Trophoblast cell (in vitro differentiated cells and primary cell): Measurements from ENCODE around the gene RNASE13.
A peak's percentile ranks its signal among the peaks of the same experiment; 100 is the strongest.

ENCODE experiments used
- DNase-seq, 2 donors: peaks; one replicate each; pipeline ENCODE4 v3.0.0-alpha.2; 2016
- H2AFZ ChIP-seq: 2 replicates; pipeline ENCODE4 v1.6.1; 2013; ENCODE audit warnings: low read length, moderate library complexity, mild to moderate bottlenecking; ENCODE audit not compliant: insufficient read depth, poor library complexity
- H2AK5ac ChIP-seq: 2 replicates; pipeline ENCODE4 v1.6.1; 2013; ENCODE audit warnings: mild to moderate bottlenecking, low read length
- H2BK120ac ChIP-seq: 2 replicates; pipeline ENCODE4 v1.6.1; 2013; ENCODE audit warnings: low read length, mild to moderate bottlenecking, moderate library complexity; ENCODE audit not compliant: insufficient read depth, poor library complexity
- H2BK12ac ChIP-seq: 2 replicates; pipeline ENCODE4 v1.6.1; 2013; ENCODE audit warnings: mild to moderate bottlenecking, low read length, moderate library complexity
- H2BK5ac ChIP-seq: 2 replicates; pipeline ENCODE4 v1.6.1; 2013; ENCODE audit warnings: low read length, low read depth, moderate library complexity, mild to moderate bottlenecking; ENCODE audit not compliant: poor library complexity
- H3K14ac ChIP-seq: 2 replicates; pipeline ENCODE4 v1.6.1; 2013; ENCODE audit warnings: mild to moderate bottlenecking, low read length
- H3K18ac ChIP-seq: 2 replicates; pipeline ENCODE4 v1.6.1; 2013; ENCODE audit warnings: mild to moderate bottlenecking, low read length
- H3K23ac ChIP-seq: 2 replicates; pipeline ENCODE4 v1.6.1; 2013; ENCODE audit warnings: low read length
- H3K27ac ChIP-seq: 2 replicates; pipeline ENCODE4 v1.5.1; 2013; ENCODE audit warnings: low read depth, mild to moderate bottlenecking, inconsistent platforms, low read length, moderate library complexity
- H3K27me3 ChIP-seq: 2 replicates; pipeline ENCODE4 v1.6.1; 2013; ENCODE audit warnings: inconsistent platforms, mild to moderate bottlenecking, low read length, moderate library complexity; ENCODE audit not compliant: insufficient read depth
- H3K36me3 ChIP-seq, 2 experiments: 1 replicate in 1 of 2; 2 replicates in 1 of 2; pipeline ENCODE4 v1.6.1; 2013; ENCODE audit warnings: low read length in 2 of 2, mild to moderate bottlenecking in 2 of 2, moderate library complexity in 1 of 2; ENCODE audit not compliant: insufficient read depth in 2 of 2, control insufficient read depth in 1 of 2
- H3K4ac ChIP-seq: 2 replicates; pipeline ENCODE4 v1.6.1; 2013; ENCODE audit warnings: low read depth, mild to moderate bottlenecking, low read length, moderate library complexity
- H3K4me1 ChIP-seq, 2 experiments: 1 replicate in 1 of 2; 2 replicates in 1 of 2; pipeline ENCODE4 v1.6.1; 2013; ENCODE audit warnings: low read length in 2 of 2, mild to moderate bottlenecking in 2 of 2, moderate library complexity in 1 of 2; ENCODE audit not compliant: insufficient read depth in 2 of 2, control insufficient read depth in 1 of 2
- H3K4me2 ChIP-seq: 2 replicates; pipeline ENCODE4 v1.6.1; 2013; ENCODE audit warnings: inconsistent platforms, mild to moderate bottlenecking, low read length, moderate library complexity
- H3K4me3 ChIP-seq: 2 replicates; pipeline ENCODE4 v1.5.1; 2013; ENCODE audit warnings: mild to moderate bottlenecking, low read depth, low read length, inconsistent platforms
- H3K79me1 ChIP-seq: one replicate; pipeline ENCODE4 v1.6.1; 2013; ENCODE audit warnings: low read length
- H3K79me2 ChIP-seq: 2 replicates; pipeline ENCODE4 v1.6.1; 2013; ENCODE audit warnings: low read length, mild to moderate bottlenecking; ENCODE audit not compliant: control insufficient read depth, insufficient read depth, poor library complexity
- H3K9ac ChIP-seq: 2 replicates; pipeline ENCODE4 v1.6.1; 2013; ENCODE audit warnings: mild to moderate bottlenecking, low read length
- H3K9me3 ChIP-seq: 2 replicates; pipeline ENCODE4 v1.6.1; 2013; ENCODE audit warnings: low read depth, mild to moderate bottlenecking, control low read depth, inconsistent platforms, low read length; ENCODE audit not compliant: insufficient read depth
- H4K12ac ChIP-seq: 2 replicates; pipeline ENCODE4 v1.6.1; 2013; ENCODE audit warnings: low read depth, mild to moderate bottlenecking, low read length, moderate library complexity
- H4K8ac ChIP-seq: 2 replicates; pipeline ENCODE4 v1.6.1; 2013; ENCODE audit warnings: low read depth, mild to moderate bottlenecking, low read length, moderate library complexity
- H4K91ac ChIP-seq: one replicate; pipeline ENCODE4 v1.6.1; 2013; ENCODE audit warnings: low read depth, mild to moderate bottlenecking, low read length, moderate library complexity
- WGBS: extraction: QIAGEN DNeasy Blood & Tissue Kit; methylation state at CpG from one replicate; pipeline ENCODE4 v1.1.7; 2013; ENCODE audit warnings: missing lambda C conversion rate; ENCODE audit not compliant: insufficient read length, insufficient coverage; ENCODE audit errors: extremely low coverage; 5-methylcytosine and 5-hydroxymethylcytosine counted together

The RNASE13 gene

GRCh38 chr14:21071225-21072030, 36.8 kb upstream of the RNASE13 start:
- Histone ChIP-seq H2AK5ac (peak overlapping the region; percentile 31), H4K91ac (peak overlapping the region; percentile 99), H3K79me2 (peaks cover 10% of the 10 kb centered on the region), H3K79me1 (peaks cover 24% of the 10 kb centered on the region), H3K27me3 (no peaks in the 10 kb centered on the region), H3K14ac (peak overlapping the region; percentile 91), H3K9ac (peak overlapping the region; percentile 87), H3K18ac (peak overlapping the region; percentile 88), H3K4me3 (peak overlapping the region; percentile 82), H2BK120ac (peak overlapping the region; percentile 96), H3K23ac (peak overlapping the region; percentile 23), H3K4me2 (peak overlapping the region; percentile 97), H2BK5ac (peak overlapping the region; percentile 96), H2AFZ (peak overlapping the region; percentile 53), H3K4ac (peak overlapping the region; percentile 66), H3K27ac (peak overlapping the region; percentile 99), H4K8ac (peak overlapping the region; percentile 91), H3K4me1 (peaks cover 15 to 18% of the 10 kb centered on the region in 2 experiments), H3K36me3 (peaks cover 30 to 36% of the 10 kb centered on the region in 2 experiments), H2BK12ac (peak overlapping the region; percentile 61), H3K9me3 (no peaks in the 10 kb centered on the region), H4K12ac (peak overlapping the region; percentile 84)
- no CpG with 5 or more reads among the region's 37 CpGs for WGBS
- DNase-seq = peak; percentile 28 to 58

GRCh38 chr14:21070610-21071224, 36.1 kb upstream of the RNASE13 start:
- Histone ChIP-seq H4K12ac (peak overlapping the region; percentile 84), H3K4me3 (peak overlapping the region; percentile 82), H3K27me3 (no peaks in the 10 kb centered on the region), H3K23ac (peak overlapping the region; percentile 23), H2BK120ac (peak overlapping the region; percentile 96), H3K36me3 (peaks cover 26 to 29% of the 10 kb centered on the region in 2 experiments), H2BK12ac (peak overlapping the region; percentile 61), H3K9ac (peak overlapping the region; percentile 87), H3K4me2 (peak overlapping the region; percentile 97), H3K27ac (peak overlapping the region; percentile 99), H3K9me3 (no peaks in the 10 kb centered on the region), H3K4ac (peak overlapping the region; percentile 77), H2AFZ (peak overlapping the region; percentile 82), H2BK5ac (peak overlapping the region; percentile 96), H3K14ac (peak overlapping the region; percentile 91), H3K79me1 (peaks cover 24% of the 10 kb centered on the region), H4K91ac (peak overlapping the region; percentile 99), H2AK5ac (peak overlapping the region; percentile 31), H3K18ac (peak overlapping the region; percentile 88), H3K79me2 (peaks cover 10% of the 10 kb centered on the region), H4K8ac (peak overlapping the region; percentile 91), H3K4me1 (peaks cover 15 to 18% of the 10 kb centered on the region in 2 experiments)
- WGBS = no CpG with 5 or more reads among the region's 23 CpGs
- DNase-seq = peak in 1 of 2 donors; percentile 35

- H3K4ac ChIP-seq = peak within 1 kb of the TSS; percentile 77
- peaks cover 21 to 23% of the 10 kb centered on the region in 2 experiments for H3K36me3 ChIP-seq
- H3K14ac ChIP-seq = peak within 1 kb of the TSS; percentile 91
- no CpG with 5 or more reads among the region's 63 CpGs for WGBS
- H3K9ac ChIP-seq = peak within 1 kb of the TSS; percentile 87
- H3K23ac ChIP-seq = peak within 1 kb of the TSS; percentile 23
- no peaks in the 10 kb centered on the region for H3K9me3 ChIP-seq
- H2AFZ ChIP-seq = peak within 1 kb of the TSS; percentile 82
- H3K27me3 ChIP-seq = no peaks in the 10 kb centered on the region
- H2BK12ac ChIP-seq = peak within 1 kb of the TSS; percentile 81
- peak within 1 kb of the TSS; percentile 88 for H3K18ac ChIP-seq
- H3K4me1 ChIP-seq = peaks cover 15 to 18% of the 10 kb centered on the region in 2 experiments
- H4K8ac ChIP-seq = peak within 1 kb of the TSS; percentile 91
- peak; percentile 29 to 69 for DNase-seq
- H2AK5ac ChIP-seq = peak within 1 kb of the TSS; percentile 95
- peak within 1 kb of the TSS; percentile 96 for H2BK5ac ChIP-seq
- peak within 1 kb of the TSS; percentile 96 for H2BK120ac ChIP-seq
- H3K4me3 ChIP-seq = peak within 1 kb of the TSS; percentile 82
- H3K27ac ChIP-seq = peak within 1 kb of the TSS; percentile 99
- peaks cover 10% of the 10 kb centered on the region for H3K79me2 ChIP-seq
- peak within 1 kb of the TSS; percentile 97 for H3K4me2 ChIP-seq
- H4K12ac ChIP-seq = peak within 1 kb of the TSS; percentile 84
- peak within 1 kb of the TSS; percentile 99 for H4K91ac ChIP-seq
- H3K79me1 ChIP-seq = peaks cover 24% of the 10 kb centered on the region
Measured at GRCh38 chr14:21070083-21070609, 35.5 kb upstream of the RNASE13 start, which contains the start of gene ARHGEF40. Gene ARHGEF40, plus strand, starts transcription at chr14:21070304. Its CDS starts 93 bp downstream, at chr14:21070397.

GRCh38 chr14:21069388-21070082, 34.9 kb upstream of the RNASE13 start:
- Histone ChIP-seq H2AK5ac (peak overlapping the region; percentile 77), H4K8ac (peak overlapping the region; percentile 77), H3K27ac (peak overlapping the region; percentile 35), H3K4me2 (peak overlapping the region; percentile 97), H3K14ac (peak overlapping the region; percentile 87), H4K12ac (peak overlapping the region; percentile 3), H3K18ac (peak overlapping the region; percentile 85), H2BK12ac (peak overlapping the region; percentile 73), H3K79me2 (peaks cover 10% of the 10 kb centered on the region), H3K4me3 (peak overlapping the region; percentile 82), H2BK120ac (peak overlapping the region; percentile 20), H4K91ac (peak overlapping the region; percentile 94), H2BK5ac (peak overlapping the region; percentile 19), H3K27me3 (no peaks in the 10 kb centered on the region), H3K36me3 (peaks cover 15 to 17% of the 10 kb centered on the region in 2 experiments), H3K4me1 (peaks cover 15 to 18% of the 10 kb centered on the region in 2 experiments), H3K9ac (peak overlapping the region; percentile 45), H3K23ac (no peak overlapping the region), H3K4ac (peak overlapping the region; percentile 3), H3K79me1 (peaks cover 24% of the 10 kb centered on the region), H3K9me3 (no peaks in the 10 kb centered on the region), H2AFZ (no peak overlapping the region)
- peak in 1 of 2 donors; percentile 47 for DNase-seq
- no CpG with 5 or more reads among the region's 40 CpGs for WGBS
